HG03558 (cell line): ENCODE measurements around the gene PSMC3IP.
"Not testable (repeated sequence)": the region's sequence is repeated elsewhere in the genome, so short reads cannot be mapped to it uniquely, and the experiment has no call there.

Experiments used
- ATAC-seq: cut with Tn5 transposase; IDR thresholded peaks from one replicate; pipeline ENCODE4 v1.9.1; 2021; ENCODE audit warnings: moderate number of reproducible peaks; ENCODE audit not compliant: unreplicated experiment; ENCODE audit errors: extremely low read depth

PSMC3IP gene

DNA sequence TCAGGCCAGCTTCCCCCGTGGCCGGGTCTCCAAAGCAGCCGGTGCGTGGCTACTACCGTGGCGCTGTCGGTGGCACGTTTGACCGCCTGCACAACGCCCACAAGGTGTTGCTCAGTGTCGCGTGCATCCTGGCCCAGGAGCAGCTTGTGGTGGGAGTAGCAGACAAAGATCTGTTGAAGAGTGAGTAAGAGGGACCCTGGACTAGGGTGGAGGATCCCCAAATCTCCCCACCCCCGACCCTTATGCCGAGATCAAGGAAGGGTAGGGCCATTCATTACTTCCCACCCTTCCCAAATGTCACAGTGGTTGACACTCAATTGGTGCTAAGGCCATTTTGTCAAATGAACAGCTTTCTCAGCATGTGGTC, 14.4 kb downstream of the PSMC3IP start:
- ATAC-seq, result no peak

DNA sequence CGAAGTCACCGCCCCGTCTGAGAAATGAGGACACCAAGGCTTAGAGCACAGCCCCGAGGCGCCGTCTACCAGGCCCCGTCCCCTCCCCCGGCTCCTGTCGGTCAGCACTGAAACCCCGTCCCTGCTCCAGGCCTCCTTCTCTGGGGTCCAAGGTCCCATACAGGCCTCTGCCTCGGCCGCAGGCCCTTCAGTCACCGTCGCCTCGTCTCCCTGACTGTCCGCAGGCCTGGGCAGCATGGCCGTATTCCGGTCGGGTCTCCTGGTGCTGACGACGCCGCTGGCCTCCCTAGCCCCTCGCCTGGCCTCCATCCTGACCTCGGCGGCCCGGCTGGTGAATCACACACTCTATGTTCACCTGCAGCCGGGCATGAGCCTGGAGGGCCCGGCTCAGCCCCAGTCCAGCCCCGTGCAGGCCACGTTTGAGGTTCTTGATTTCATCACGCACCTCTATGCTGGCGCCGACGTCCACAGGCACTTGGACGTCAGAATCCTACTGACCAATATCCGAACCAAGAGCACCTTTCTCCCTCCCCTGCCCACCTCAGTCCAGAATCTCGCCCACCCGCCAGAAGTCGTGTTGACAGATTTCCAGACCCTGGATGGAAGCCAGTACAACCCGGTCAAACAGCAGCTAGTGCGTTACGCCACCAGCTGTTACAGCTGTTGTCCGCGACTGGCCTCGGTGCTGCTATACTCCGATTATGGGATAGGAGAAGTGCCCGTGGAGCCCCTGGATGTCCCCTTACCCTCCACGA, 15.0 kb downstream of the PSMC3IP start:
- no peak for ATAC-seq

DNA sequence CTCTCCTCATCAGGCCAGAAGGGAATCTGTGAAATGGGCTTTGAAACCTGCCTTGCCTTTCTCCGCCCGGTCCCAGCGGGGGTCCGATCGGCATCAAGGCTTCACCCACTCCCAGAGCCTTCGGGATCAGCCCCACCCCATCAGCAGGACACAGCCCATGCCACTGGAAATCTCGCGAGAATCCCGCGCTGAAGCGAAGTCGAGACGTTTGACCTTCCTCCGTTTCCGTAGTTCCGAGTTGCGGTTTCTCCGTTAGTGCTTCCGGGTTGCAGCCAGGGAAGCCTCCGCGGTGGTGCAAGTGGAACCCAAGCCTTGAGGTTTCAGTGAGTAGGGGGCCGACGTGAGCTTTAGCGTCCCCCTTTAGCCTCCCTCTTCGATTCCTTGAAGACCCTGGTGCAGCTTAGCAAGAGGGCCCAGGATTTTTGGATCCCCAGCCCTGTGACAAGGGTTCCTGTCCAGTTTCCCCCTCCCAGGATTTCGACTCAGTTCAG, 15.6 kb downstream of the PSMC3IP start, which contains the start of gene COASY:
Gene COASY (plus strand): TSS at position 252 of the 491 bp plus-strand sequence. CDS start 475 bp downstream, outside the sequence.
- ATAC-seq, result no peak

DNA sequence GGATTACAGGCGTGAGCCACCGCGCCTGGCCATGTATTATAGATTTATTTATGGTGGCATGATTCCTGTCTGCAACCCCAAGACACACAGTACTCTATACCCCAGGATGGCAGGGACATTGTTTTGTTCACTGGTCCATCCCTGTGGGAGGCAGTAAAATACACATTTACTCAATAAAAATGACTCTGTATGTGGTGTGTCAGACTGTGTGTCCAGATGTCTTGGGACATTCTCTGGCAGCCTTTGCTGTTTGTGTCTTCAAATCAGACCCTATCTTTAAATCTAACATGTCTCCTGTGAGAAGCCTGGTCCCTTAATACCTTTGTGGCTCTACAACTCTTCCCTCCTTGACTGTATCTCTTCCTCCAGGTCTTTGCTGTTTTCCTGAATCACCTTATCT, 17.3 kb downstream of the PSMC3IP start:
- no peak for ATAC-seq

DNA sequence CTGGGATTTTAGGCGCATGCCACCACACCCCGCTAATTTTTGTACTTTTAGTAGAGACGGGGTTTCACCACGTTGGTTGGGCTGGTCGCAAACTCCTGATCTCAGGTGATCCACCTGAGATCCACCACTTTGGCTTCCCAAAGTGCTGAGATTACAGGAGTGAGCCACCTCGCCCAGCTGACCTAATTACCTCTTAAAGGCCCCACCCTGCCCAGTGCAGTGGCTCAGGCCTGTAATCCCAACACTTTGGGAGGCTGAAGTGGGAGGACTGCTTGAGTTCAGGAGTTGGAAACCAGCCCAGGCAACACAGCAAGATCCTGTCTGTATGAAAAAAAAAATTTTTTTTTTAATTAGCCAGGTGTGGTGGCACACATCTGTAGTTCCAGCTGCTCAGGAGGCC, 18.5 kb downstream of the PSMC3IP start:
- no peak for ATAC-seq

DNA sequence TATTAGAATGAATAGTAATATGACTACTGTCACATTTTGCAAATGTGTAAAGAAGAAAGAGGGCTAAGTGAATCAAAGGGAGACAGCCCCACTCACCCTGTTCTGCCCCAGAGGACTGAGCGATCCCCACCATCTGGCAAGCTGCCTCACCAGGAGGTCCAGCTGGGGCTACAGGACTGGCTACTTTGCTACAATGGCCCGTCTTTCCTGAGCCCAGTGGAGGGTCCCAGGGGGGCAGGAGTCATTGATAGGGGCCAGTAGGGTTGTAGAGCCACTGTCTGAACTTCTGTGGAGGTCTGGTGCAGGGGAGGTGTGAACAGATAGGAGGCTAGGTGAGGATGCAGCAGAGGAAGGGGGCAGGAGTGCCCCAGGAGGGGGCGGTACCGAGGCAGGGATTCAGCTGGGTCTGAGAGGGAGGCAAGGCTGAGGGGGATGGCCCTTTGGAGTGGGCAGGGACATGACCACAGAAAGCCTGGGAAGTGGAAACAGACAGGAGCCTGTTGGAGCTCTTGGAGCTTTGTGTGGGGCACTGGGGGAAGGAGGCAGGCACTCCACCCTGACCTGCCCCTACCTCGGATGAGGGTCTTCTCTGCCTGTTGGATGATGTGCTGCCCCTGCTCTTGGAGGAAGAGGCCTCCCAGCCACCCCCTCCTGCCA, 21.4 kb downstream of the PSMC3IP start:
- not testable (repeated sequence) for ATAC-seq

DNA sequence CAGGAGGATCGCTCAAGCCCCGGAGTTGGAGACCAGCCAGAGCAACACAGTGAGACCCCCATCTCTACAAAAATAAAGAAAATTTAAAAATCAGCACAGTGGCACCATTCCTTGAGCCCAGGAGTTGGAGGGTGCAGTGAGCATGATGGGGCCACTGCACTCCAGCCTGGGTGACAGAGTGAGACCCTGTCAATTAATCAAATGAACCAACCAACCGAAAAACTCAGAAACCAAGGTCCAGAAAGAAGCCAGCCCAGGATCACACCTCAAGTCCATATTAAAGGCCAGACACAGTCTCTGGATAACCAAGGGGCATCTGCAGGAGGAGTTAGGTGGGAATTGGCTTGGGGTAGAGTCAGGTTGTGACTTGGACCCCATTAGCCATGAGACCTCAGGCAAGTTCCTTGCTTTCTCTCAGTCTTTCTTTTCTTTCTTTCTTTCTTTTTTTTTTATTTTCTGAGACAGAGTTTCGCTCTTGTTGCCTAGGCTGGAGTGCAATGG, 22.4 kb downstream of the PSMC3IP start:
- ATAC-seq, result no peak

DNA sequence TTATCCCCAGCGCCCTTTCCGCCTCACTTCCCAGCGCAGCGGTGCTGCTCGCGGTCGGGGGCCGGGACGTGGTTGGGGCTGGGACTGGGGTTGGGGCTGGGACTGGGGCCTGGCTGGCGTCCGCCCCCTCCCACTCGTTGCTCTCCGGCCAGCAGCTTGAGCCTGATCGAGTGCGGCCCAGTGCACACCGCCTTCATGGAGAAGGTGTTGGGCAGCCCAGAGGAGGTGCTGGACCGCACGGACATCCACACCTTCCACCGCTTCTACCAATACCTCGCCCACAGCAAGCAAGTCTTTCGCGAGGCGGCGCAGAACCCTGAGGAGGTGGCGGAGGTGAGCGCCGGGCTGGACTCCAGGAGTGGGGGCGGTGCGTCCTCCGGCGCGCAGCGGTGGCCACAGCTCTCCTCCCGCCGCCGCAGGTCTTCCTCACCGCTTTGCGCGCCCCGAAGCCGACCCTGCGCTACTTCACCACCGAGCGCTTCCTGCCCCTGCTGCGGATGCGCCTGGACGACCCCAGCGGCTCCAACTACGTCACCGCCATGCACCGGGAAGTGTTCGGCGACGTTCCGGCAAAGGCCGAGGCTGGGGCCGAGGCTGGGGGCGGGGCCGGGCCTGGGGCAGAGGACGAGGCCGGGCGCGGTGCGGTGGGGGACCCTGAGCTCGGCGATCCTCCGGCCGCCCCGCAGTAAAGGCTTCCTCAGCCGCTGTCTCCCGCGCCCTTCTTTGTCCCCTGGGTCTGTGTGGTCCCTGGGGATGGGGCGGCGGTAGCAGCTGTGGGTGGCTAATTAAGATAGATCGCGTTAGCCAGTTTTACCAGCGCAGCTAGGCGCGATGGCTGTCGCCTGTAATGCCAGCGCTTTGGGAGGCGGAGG, 23.0 kb downstream of the PSMC3IP start:
- ATAC-seq, result peak; percentile 54

DNA sequence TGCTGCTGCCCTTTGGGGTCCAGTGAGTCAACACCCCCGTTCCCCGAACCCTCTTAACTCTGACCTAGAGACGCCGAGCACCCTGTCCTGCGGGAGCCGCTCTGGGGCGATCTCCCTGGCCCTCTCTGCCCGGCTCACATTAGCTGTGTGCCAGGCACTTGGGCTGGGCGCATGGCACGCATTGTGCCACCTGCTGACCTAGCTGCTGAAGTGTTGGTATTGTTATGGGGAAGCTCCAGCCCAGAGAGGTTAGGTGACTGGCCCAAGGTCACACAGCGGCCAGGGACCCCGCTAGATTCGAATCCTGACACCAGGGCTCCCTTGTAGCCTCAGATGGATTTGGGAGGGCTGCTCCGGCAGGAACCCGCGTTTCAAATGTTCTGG, 23.7 kb downstream of the PSMC3IP start:
- no peak for ATAC-seq

DNA sequence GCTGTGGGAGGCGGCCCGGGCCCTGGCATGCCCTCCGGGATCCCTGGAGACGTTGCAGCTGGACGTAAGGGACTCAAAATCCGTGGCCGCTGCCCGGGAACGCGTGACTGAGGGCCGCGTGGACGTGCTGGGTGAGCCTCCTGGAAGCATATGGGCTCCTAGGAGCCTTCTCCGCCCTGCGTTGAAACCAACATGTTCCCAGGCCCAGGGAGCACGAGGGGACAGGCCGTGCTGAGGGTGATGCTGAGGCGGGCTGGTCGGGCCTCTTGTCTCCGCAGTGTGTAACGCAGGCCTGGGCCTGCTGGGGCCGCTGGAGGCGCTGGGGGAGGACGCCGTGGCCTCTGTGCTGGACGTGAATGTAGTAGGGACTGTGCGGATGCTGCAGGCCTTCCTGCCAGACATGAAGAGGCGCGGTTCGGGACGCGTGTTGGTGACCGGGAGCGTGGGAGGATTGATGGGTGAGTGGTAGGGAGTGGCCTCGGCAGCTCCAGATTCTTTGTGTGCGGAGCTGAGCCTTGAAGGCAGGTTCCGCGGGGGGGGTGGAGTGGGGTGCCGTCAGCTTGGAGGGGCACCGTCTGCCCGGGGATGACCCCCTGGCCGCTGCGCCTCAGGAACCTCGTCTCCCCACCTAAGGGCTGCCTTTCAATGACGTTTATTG, 24.2 kb downstream of the PSMC3IP start:
- ATAC-seq, result no peak

DNA sequence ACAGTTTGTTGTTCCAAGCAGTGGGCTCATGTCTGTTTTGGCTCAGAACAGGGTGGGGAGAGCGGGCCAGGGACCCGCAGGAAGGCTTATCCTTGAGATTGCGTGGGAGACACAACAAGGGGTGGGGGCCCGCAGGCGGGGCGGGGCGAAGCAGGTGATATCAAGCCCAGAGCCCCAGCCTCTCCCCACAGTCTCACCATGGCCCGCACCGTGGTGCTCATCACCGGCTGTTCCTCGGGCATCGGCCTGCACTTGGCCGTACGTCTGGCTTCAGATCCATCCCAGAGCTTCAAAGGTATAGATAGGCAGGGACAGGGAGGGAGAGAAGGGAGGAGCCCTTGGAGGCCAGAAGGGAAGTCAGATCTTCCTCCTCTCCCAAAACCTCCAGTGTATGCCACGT, 24.8 kb downstream of the PSMC3IP start, which contains the start of gene HSD17B1:
Gene HSD17B1 (plus strand): TSS at position 188 of the 400 bp plus-strand sequence. CDS start 11 bp downstream, at position 199.
- not testable (repeated sequence) for ATAC-seq

DNA sequence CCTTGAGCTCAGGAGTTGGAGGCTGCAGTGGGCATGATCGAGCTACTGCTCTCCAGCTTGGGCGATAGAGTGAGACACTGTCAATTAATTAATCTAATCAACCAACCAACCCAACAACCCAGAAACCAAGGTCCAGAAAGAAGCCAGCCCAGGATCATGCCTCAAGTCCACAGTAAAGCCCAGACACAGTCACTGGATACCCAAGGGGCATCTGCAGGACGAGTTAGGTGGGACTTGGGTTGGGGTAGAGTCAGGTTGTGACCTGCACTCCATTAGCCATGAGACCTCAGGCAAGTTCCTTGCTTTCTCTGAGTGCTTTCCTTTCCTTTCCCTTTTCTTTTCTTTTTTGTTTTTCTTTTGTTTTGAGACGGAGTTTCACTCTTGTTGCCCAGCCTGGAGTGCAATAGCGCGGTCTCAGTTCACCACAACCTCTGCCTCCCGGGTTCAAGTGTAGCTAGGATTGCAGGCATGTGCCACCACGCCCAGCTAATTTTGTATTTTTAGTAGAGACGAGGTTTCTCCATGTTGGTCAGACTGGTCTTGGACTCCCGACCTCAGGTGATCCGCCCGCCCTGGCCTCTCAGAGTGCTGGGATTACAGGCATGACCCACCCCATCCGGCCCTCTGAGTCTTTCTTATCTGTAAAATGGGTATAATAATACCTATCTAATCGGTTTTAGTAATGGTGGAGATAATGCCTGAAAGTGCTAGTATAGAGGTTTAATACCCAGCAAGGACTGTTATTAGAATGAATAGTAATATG, 28.4 kb downstream of the PSMC3IP start:
- no peak for ATAC-seq

DNA sequence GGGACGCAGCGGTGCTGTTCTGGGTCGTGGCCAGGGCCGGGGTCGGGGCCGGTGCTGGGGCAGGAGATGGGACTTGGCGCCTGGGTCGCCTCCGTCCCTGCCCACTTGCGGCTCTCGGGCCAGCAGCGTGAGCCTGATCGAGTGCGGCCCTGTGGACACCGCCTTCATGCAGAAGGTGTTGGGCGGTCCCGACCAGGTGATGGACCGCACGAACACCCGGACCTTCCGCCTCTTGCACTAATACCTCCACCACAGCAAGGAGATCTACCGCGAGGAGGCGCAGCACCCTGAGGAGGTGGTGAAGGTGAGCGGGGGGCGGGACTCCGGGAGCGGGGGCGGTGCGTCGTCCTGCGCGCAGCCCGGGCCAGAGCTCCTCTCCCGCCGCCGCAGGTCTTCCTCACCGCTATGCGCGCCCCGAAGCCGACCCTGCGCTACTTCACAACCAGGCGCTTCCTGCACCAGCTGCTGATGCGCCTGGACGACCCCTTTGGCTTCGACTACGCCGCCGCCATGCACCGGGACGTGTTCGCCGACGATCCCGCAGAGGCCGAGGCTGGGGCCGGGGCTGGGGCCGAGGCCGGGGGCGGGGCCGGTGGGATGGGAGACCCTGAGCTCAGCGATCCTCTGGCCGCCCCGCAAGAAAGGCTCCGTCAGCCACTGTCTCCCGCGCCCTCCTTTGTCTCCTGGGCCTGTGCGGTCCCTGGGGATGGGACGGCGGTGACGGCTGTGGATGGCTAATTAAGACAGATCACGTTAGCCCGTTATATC, 29.3 kb downstream of the PSMC3IP start:
- ATAC-seq, result no peak

DNA sequence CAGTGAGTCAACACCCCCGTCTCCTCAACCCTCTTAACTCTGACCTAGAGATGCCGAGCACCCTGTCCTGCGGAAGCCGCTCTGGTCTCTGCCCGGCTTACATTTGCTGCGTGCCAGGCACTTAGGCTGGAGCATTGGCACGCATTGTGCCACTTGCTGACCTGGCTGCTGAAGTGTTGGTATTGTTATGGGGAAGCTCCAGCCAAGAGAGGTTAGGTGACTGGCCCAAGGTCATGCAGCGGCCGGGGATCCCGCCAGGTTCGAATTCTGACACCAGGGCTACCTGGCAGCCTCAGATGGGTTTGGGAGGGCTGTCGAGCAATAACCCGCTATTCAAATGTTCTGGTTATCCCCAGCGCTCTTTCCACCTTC, 29.8 kb downstream of the PSMC3IP start:
- ATAC-seq, result no peak

DNA sequence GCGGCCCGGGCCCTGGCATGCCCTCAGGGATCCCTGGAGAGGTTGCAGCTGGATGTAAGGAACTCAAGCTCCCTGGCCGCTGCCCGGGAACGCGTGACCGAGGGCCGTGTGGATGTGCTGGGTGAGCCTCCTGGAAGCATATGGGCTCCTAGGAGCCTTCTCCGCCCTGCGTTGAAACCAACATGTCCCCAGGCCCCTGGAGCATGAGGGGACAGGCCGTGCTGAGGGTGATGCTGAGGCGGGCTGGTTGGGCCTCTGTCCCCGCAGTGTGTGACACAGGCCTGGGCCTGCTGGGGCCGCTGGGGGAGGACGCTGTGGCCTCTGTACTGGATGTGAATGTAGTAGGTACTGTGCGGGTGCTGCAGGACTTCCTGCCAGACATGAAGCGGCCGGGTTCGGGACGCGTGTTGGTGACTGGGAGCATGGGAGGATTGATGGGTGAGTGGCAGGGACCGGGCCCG, 30.5 kb downstream of the PSMC3IP start:
- ATAC-seq, result no peak

DNA sequence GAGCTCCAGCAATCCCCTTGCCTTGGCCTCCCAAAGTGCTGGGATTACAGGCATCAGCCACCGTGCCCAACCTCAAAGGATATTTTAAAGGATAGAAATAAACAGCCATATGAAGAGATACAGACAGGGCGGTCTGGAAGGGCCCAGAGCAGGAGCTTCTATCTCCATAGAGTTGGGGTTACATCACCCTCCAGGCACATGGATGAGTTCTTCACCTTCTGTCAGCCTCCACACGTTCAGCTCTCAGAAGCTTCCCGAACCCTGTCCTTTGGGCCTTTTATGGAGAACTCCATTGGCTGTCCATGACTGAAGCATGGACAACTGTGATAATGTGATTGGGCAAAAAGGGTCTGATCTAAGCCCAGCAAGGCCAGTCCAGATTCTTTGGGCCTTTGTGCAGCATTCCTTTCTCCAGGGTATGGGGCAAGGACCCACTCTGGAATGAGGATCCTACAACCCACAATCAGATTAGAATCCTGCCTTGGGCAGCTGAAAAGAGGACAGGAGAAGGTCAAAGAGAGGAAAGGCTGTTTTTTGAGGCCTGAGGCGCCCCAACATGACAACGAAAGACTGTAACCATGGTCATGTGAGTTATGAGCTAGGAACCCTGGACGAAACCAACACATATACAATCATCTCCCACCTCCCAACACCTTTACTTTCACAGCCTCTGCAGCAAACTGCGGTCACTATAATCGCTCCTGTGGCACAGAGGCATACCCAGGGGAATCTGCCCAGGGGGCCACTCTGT, 31.6 kb downstream of the PSMC3IP start:
- ATAC-seq, result not testable (repeated sequence)

DNA sequence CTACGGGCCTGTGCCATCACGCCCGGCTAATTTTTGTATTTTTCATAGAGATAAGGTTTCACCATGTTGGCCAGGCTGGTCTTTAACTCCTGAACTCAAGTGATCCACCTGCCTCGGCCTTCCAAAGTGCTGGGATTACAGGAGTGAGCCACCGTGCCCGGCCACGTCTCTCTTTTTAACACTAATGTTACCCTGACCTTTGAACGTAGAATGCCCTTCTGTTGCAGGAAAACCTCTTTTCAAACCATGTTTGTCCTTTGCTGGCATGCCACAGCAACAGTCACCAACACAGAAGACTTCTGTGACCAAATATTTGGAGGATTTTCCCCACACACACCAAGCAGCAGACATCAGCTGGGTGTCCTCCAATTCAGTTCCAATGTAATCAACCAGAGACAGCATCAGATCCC, 32.6 kb downstream of the PSMC3IP start:
- ATAC-seq, result no peak
